GM21390 (cell line): ENCODE results near the gene TUBB4A.

Source experiments
- ATAC-seq: cut with Tn5 transposase; IDR thresholded peaks from one replicate; pipeline ENCODE4 v1.9.1; 2021; ENCODE audit not compliant: unreplicated experiment

TUBB4A gene

DNA sequence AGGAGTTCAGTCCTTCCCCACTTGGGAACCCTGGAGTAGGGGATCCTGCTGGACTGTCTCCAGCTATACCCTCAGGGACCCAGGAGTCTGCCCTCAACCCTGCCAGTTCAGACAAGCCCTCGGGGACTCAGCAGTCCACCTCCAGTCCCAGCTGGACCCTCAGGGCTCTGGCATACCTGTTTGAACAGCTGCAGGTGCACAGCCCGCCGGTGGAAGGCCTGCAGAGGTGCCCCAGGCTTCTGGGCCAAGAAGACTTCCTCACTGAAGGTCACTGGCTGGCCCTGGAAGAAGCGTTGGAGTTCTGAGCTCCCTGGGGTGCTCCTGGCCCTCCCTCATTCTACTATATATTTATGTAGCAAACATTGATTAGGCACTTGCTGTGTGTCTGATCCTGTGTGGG is 29.4 kb downstream of the TUBB4A start:
- no peak for ATAC-seq

DNA sequence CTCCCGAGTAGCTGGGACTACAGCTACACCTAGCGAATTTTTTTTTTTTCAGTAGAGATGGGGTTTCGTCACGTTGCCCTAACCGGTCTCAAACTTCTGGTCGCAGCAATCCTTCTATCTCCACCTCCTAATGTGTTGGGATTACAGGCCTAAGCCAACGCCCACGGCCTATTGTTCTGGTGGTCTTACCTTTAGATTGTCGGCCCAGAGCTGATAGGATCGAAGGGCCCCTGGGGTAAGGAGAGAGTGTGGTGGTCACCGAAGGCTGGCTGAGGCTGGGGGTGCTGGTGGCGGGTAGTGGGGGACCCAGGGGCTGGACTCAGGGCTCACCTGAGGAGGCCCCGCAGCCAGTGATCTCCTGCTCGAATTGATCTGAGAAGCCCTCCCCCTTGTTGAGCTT is 31.0 kb downstream of the TUBB4A start:
- ATAC-seq, result no peak

DNA sequence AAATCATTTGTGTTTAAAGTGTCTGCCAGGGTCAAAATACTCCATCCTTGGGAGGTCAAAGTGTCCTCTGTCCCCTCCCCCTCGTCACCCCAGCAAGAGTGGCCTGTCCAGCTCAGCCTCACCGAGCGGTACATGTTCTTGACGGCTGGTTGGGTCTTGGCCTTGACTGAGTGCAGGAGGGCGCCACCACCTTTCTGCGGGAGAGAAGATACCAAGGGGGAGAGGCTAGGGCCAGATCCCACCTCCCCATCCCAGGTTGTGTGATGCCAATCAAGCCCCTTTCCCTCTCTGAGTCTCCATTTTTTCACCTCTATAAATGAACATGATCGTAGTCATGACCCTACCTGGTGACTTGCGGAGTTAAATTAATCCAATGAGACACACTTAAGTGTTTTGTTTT is 31.9 kb downstream of the TUBB4A start:
- ATAC-seq, result no peak

DNA sequence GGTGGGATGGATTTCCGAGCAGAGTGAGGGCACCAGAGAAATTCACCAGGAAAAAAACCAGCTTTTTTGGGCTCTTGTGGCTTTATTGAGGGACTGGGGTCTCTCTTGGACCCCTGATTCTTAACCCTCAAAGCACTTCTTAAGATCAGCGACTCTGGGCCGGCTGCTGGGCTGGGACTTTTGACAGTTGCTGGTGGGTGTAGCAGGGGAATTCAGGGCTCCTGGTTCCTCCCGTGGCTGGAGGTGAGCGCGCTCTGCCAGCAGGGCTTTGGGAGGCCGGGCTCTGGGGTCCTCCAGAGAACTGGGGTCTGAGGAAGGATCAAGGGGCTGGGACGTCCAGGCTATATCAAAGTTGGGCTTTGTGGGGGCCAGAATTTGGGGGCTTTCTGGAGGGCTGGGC is 34.7 kb downstream of the TUBB4A start:
- ATAC-seq, result no peak

DNA sequence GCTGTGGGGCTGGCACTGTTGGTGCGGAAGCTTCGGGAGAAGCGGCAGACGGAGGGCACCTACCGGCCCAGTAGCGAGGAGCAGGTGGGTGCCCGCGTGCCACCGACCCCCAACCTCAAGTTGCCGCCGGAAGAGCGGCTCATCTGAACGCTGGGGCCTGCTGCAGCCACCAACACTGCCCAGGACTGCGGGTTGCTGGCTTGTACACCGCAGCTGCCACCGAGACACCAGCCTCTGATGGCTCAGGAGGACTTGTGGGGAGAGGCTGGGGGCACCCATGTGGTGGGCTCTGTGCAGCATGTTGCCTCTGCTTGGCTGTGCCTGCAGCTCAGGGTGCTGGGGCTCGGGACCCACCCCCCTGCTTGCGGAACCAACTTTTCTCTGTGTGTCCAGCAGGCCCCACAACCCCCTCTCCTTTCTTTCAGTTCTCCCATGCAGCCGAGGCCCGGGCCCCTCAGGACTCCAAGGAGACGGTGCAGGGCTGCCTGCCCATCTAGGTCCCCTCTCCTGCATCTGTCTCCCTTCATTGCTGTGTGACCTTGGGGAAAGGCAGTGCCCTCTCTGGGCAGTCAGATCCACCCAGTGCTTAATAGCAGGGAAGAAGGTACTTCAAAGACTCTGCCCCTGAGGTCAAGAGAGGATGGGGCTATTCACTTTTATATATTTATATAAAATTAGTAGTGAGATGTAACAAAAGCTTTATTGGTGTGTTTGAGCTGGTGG is 35.4 kb downstream of the TUBB4A start:
- no peak for ATAC-seq

DNA sequence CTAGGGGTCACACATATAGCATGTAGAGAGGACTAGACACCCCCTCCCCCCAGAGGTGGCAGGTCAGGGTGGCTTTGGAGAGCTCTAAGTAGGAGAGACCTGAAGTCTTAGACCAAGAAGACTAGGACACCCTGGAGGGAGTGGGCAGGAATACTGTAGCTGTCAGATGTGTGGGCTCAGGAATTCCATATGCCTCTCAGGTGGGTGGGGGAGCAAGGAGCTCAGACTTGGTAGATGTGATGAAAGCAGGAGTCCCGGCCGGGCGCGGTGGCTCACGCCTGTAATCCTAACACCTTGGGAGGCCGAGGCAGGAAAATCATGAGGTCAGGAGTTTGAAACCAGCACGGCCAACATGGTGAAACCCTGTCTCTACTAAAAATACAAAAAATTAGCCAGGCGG is 36.4 kb downstream of the TUBB4A start:
- ATAC-seq, result no peak

DNA sequence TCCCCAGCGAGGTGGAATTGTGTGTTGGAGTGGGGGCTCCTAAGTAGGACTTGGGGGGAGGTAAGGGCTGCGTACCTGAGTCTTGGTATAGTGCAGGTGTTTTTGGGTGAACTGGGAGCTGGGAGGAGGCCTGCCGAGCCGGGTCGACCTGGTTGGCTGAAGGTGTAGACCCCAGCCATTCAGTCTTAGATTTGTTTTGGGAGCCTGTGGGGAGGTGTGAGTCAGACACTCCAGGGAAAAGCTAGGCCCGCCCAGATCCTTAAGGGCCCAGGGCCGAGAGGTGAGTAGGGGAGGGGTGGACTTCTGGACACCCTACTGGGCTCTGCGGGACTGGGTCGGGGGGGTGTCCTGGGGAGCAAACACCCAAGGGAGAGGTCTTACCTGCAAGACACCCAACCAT is 37.1 kb downstream of the TUBB4A start:
- no peak for ATAC-seq

DNA sequence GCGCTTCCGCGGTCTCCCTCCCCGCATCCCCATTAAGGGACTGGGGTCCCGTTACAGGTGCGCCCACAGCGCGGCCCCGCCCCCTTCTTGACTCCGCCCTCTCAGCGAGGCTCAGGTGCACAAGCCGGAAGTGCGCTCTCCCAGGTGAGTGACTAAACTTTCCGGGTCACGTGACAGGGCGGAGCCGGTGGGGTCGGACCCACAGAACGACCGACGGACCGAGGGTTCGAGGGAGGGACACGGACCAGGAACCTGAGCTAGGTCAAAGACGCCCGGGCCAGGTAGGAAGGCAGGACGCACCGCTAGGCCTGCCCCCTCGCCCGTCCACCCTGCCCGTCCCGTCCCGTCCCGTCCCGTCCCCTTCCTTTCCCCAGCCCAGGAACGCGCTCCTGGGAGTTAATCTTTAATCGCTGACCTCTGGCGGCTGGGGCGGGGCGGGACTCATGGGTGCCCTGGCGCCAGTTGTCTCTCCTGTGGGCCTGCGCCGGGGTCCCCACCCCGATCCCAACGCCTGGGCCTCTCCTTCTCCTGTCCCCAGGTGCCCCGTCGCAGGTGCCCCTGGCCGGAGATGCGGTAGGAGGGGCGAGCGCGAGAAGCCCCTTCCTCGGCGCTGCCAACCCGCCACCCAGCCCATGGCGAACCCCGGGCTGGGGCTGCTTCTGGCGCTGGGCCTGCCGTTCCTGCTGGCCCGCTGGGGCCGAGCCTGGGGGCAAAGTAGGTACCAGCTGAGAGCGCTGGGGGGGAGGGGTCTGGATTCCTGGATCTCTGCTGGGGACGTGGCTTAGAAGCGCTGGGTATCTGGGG is 37.8 kb downstream of the TUBB4A start, which contains the start of gene CRB3:
TSS of gene CRB3 (plus strand) at position 202 of the 804 bp plus-strand sequence. CDS start at position 633, 431 bp downstream.
- ATAC-seq, result no peak

DNA sequence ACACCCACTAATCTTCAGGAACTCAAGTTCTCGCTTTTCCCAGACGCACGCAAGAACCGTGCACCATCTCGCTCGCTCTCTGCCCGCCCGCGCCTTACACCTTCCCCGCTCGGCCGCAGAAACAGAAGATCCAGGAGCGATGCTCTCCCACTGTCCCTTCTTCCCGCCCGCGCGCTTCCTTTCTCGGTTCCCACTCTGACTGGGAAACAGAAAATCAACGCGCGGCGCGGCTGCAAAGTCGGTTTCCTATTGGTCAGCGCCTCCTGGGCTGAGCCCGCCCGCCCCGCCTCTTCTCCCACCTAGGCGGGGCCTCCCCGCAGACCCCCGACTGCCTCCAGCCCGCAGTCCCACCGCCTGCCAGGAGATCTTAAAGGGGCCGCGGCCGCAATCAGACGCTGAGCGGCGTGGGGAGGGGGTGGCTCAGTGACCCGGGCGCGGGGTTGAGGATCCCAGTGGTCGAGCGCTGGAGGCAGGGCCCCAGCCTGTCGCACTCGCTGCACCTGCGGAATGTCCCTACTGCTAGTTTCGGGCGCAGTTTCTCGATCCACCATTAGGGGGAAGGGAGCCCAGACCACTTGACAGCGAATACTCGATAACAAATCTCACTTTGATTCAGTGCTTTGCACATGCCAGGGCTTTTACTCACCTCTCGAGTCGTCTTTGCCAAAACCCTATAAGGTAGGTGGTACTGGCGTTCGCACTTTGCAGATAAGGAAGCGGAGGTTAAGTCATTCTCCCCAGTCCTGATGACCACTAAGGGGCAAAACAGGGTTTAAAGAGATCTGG is 41.8 kb downstream of the TUBB4A start:
- ATAC-seq, result peak; percentile 71

DNA sequence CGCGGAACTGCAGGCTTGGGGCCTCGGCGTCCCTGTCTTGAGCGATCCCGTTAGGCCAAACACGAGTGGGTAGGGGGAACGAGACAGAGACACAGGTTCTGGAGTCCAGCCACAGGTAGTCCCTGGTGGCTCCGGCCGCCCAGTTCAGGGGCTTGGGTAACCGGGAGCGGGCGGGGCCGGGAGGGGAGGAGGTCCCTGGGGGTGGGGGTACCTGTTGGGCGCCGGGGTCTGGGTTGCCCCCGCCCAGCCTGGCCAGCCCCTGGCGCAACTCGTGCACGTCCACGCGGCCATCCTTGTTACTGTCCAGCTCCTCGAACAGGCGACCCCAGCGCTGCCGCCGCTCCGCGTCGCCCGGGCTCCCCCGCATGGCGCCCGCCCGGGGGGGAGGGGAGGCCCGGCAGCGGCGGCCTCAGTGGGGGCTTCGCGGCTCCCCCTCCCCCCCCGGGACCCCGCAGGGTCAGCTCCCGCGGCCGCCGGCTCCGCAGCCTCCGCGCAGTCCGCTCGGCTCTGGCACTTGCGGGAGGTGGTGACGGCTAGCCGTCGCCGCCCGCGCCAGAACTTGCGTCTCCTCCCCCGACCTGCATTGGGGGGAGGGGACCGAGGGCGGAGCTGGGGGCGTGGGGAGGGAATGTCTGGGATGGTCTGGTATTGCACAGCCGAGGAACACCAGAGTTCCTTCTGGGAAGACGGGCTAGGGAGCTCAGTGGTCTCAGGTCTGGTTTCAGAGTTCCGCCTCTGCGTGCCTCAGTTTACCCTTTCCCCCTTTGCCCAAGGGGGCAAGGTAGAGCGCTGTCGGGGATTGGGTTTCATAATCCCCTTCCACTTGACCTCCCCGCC is 42.6 kb downstream of the TUBB4A start, which contains the start of gene SLC25A23:
TSS of gene SLC25A23 (minus strand) at position 531 of the 837 bp plus-strand sequence. CDS start at position 367, 164 bp downstream.
- ATAC-seq, result peak; percentile 37

DNA sequence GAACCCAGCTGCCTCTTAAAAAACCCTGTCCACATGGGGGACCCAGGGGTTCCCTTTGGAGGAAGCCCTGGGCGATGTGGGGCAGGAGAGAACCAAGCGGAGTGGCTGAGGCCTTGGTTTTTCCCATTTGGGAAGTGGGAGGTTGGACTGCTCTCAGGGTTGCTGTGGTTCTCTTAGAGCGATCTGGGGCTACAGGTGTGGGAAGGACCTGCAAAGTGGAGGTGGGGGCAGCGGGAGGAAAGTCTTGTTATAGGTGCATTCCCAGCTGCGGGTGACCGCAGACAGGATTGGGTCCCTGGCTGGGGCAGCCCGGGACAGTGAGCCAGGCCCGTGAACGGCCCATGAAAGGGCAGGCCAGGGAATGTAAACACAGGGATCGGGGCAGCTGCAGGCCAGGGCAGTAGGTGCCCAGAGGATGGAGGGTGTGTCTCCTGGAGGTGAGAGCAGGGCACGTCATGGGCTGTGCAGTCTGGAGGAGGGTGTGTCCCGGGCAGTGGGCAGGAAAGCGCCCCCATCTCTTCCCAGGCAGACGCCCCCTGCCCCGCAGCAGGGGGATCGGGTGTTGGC is 43.3 kb downstream of the TUBB4A start:
- no peak for ATAC-seq

DNA sequence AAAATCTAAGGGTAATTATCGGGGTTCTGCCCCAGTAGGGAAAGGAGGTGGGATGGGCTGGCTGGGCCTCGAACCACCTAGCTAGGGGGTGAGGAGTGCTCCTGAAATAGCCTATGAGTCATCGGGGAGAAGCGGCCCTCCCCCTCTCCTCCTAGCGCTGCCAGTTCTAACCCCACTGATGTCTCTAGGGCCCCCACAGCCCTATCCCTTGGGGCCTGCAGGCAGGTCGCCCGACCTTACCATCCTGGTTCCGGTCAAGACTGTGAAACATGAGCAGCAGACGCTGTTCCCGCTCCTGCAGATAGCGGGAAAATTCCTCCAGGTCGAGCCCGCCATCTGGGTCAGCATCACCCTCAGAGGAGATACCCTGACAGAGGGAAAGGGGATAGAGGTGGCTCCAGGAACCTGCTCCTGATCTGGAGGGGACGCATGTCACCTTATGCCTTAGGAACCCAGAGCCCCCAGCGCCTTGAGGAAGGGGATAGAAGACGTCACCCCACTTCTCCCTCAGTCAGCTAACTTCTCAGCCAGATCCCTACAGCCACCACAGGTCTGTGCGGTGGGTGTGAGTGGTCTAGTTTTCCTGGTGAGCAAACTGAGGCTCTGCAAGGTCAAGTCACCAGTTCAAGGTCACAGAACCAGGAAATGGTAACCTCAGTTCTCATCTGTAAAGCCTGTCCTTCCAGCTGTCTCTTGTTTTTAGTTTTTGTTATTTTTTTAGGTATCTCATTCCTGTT is 44.0 kb downstream of the TUBB4A start:
- ATAC-seq, result no peak

DNA sequence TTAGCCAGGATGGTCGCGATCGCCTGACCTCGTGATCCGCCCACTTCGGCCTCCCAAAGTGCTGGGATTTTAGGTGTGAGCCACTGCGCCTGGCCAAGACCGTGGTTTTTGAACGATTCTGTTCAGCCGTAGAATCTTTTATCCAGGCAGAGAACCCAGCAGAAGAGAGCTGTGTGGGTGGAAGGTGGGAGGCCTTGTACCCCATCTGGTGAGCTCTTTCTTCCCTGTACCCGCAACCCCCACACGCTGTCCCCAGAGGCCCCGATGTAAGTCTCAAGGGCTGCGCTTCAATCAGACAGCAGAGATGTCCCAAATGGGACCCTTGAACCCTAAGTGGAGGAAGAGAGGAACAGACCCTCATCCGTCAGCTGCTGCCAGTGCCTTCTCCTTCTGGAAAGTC is 46.2 kb downstream of the TUBB4A start:
- no peak for ATAC-seq

DNA sequence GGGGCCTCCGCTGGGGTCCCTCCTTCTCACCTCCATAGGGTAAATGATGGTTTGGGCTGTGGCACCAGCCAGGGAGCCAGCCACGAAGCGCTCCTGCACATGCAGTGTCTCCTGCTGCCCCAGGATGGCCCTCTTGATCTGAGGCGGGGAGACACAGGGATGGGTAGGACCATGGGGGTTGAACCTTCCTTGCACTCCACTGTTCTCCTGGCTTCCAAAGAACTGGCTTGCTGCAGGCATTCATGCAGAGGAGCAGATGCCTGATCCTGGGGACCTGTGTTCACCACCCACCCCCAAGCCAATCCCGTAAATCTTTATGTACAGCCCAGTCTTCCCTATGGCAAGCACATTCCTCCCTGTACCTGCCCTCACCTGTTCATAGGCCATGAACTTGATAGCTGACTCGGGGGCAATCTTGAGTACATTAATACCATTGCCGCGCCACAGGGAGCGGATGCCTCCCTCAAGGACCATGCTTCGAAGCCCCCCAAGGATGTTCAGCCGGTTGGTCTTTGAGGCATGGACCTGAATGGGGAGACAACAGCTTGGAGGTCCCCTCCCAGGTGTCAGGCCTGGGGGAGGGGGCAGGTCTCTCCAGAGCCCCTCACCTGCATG is 48.1 kb downstream of the TUBB4A start:
- ATAC-seq, result no peak

DNA sequence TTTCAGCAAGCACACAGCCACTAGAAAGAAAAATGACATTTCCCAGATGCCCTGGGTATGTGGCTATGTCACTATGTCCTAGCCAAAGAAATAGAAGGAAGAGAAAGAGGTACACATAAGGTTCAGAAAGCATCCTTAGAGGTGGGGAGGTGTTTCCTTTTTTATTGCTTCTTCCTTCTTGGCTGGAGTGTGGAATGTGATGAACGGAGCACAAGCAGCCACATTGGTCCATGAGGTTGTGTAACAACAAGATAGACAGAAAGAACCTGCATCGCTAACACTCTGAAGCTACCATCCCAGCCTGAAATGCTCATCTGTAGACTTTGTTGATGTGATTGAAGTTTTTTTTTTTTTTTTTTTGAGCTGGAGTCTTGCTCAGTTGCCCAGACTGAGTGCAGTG is 49.2 kb downstream of the TUBB4A start:
- ATAC-seq, result no peak

DNA sequence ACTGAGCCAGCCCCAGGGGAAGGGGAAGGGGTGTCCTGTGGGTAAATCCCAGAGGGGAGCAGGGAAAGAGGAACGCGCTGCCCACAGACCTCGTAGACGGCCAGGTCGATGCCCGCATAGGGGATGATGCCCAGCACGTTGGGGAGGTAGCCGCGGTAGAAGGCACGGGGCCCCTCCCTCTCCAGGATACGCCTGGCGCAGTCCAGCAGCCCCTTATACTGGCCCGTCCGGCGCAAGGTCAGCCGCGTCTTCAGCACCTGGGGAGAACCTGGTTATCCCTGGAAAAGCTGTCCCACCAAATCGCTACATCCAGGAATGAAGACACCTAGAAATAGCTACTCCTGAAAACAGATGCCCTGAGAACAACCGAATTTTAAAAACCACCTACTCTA is 49.9 kb downstream of the TUBB4A start:
- no peak for ATAC-seq

DNA sequence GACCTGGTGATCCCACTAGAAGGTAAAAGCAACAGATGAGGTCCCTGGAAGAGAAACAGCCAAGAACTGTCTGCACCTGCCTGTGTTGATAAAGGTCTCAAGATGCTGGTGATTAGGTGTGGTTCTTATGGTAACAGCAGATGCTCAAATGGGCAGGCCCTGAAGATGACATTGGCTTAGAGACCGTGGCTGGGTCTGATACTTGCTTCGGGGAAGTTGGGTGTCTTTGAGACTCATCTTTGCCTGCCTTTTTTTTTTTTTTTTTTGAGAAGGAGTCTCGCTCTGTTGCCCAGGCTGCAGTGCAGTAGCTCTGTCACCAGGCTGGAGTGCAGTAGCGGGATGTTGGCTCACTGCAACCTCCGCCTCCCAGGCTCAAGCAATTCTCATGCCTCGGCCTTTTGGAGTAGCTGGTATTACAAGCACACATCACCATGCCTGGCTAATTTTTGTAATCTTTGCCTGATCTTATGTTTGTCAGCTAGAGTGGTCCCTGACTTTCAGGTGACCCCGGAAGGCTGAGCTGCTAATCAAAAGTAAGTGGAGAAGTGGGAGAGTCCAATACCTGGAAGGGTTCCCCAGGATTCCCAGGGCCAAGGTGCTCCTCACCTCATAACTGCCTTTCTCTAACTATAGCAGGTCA is 50.4 kb downstream of the TUBB4A start:
- ATAC-seq, result no peak

DNA sequence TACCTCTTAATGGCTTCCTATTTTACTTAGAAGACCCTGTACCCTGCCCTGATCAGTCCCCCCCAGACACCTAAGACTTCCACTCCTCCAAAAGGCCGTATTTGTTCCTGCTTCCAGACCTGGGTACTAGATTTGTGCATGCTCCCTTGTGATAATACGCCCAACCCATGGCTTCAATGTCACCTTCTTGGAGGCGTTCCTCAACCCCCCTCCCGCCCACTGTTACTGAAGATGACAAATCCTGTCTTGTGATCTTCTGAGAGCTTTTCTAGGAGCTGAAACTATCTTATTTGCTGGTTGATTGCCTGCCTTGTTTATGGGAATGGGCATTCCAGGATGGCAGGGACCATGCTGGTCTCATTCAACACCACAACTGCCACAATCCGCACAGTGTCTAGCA is 51.9 kb downstream of the TUBB4A start:
- ATAC-seq, result no peak

DNA sequence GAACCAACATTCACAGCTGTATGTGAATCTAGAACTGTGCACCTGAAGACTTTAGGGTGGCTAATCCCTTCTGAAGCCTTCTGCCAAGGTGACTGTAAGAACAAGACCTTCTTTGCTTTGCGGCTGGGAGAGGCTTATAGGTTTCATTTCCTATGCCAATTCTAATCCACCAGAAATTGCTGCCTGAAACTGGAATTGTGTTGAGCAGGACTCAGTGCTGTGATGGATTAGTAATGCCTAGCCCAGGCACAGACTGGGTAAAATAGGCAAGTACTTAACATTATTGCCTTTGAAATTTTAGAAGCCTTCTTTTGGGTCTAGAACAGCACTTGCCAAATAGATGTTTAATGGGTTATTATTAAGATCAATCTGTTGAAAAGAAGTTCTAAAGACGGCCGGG is 54.1 kb downstream of the TUBB4A start:
- no peak for ATAC-seq
